H1 (cell line): ENCODE data around the gene INAVA. TPM values are rescaled to one million over a fixed set of nuclear protein-coding genes. Genes with fewer than 3 reads are reported as not detected.

Experiments
- CTCF ChIA-PET: fragments of 300-600 bp; sonication (Branson Sonifier 250); formaldehyde crosslinking; loops from one replicate; lab custom pipeline; 2021; ENCODE audit not compliant: partially characterized antibody; lab: Charles Lee
- POLR2A ChIA-PET: fragments of 300-600 bp; sonication (Branson Sonifier 250); formaldehyde crosslinking; loops from one replicate; lab custom pipeline; 2021; ENCODE audit warnings: inconsistent platforms; ENCODE audit not compliant: partially characterized antibody; lab: Charles Lee
- DNase-seq, 2 experiments: peaks; one replicate each; pipeline versions ENCODE4 v3.0.0 to v3.0.0-alpha.2; 2010 to 2022; ENCODE audit warnings: low spot score in 2 of 2, low read depth in 1 of 2, mixed read lengths in 1 of 2
- FAIRE-seq: peaks from 2 replicates; lab custom pipeline; 2011; peaks lifted over from hg19 to GRCh38; lab: Jason Lieb, UNC
- H2AFZ ChIP-seq: 2 replicates; pipeline ENCODE4 v1.8.1; 2012; ENCODE audit warnings: low read length, inconsistent platforms
- H2AK5ac ChIP-seq: 2 replicates; pipeline ENCODE4 v1.6.1; 2013; ENCODE audit warnings: low read depth, low read length
- H2BK120ac ChIP-seq: replicated peaks from 2 replicates; pipeline ENCODE3; 2013; ENCODE audit warnings: low read depth, low read length, inconsistent platforms
- H2BK12ac ChIP-seq: 2 replicates; pipeline ENCODE4 v1.6.1; 2013; ENCODE audit warnings: low read depth, low read length
- H2BK15ac ChIP-seq: 2 replicates; pipeline ENCODE4 v1.6.1; 2013; ENCODE audit warnings: low read length
- H2BK20ac ChIP-seq: 2 replicates; pipeline ENCODE4 v1.6.1; 2013; ENCODE audit warnings: low read length
- H2BK5ac ChIP-seq: 2 replicates; pipeline ENCODE4 v1.6.1; 2013; ENCODE audit warnings: low read depth, low read length
- H3K14ac ChIP-seq: 2 replicates; pipeline ENCODE4 v1.6.1; 2013; ENCODE audit warnings: inconsistent platforms; ENCODE audit not compliant: insufficient read length
- H3K18ac ChIP-seq: 2 replicates; pipeline ENCODE4 v1.6.1; 2013; ENCODE audit warnings: low read length; ENCODE audit errors: extremely low read depth
- H3K23ac ChIP-seq: 2 replicates; pipeline ENCODE4 v1.6.1; 2013; ENCODE audit warnings: inconsistent platforms; ENCODE audit not compliant: insufficient read length
- H3K23me2 ChIP-seq: 2 replicates; pipeline ENCODE4 v1.6.1; 2013; ENCODE audit warnings: low read depth, low read length
- H3K27ac ChIP-seq: 2 replicates; pipeline ENCODE4 v1.6.1; 2011; ENCODE audit warnings: low read depth, low read length, inconsistent platforms
- H3K27me3 ChIP-seq, 4 experiments: replicated peaks in 1 of 4; 1 replicate in 1 of 4; 2 replicates in 3 of 4; pipeline versions ENCODE4 v1.6.1 to v1.8.1; 2011 to 2013; ENCODE audit warnings: low read length in 3 of 4, mild to moderate bottlenecking in 3 of 4, inconsistent platforms in 2 of 4, mixed read lengths in 2 of 4, moderate library complexity in 1 of 4; ENCODE audit not compliant: control insufficient read depth in 3 of 4, insufficient read depth in 3 of 4; ENCODE audit errors: extremely low read depth in 1 of 4
- H3K36me3 ChIP-seq, 4 experiments: 2 replicates each; pipeline versions ENCODE4 v1.6.1 to v1.8.1; 2011 to 2013; ENCODE audit warnings: mild to moderate bottlenecking in 4 of 4, low read length in 3 of 4, moderate library complexity in 2 of 4, control low read depth in 1 of 4, inconsistent platforms in 1 of 4; ENCODE audit not compliant: insufficient read depth in 4 of 4, control insufficient read depth in 2 of 4
- H3K4ac ChIP-seq: replicated peaks from 2 replicates; pipeline ENCODE3; 2013; ENCODE audit warnings: low read length, low read depth, mixed read lengths, inconsistent platforms; ENCODE audit not compliant: insufficient read length
- H3K4me1 ChIP-seq, 4 experiments: replicated peaks in 1 of 4; 1 replicate in 1 of 4; 2 replicates in 3 of 4; pipeline versions ENCODE4 v1.6.1 to v1.8.1; 2011 to 2013; ENCODE audit warnings: low read length in 3 of 4, inconsistent platforms in 2 of 4, mixed read lengths in 1 of 4; ENCODE audit not compliant: insufficient read depth in 4 of 4, control insufficient read depth in 3 of 4
- H3K4me2 ChIP-seq, 2 experiments: 2 replicates each; pipeline versions ENCODE4 v1.6.1 to v1.8.1; 2011 to 2013; ENCODE audit warnings: low read depth in 2 of 2, low read length in 2 of 2, control low read depth in 1 of 2, inconsistent platforms in 1 of 2, mild to moderate bottlenecking in 1 of 2; ENCODE audit not compliant: insufficient read depth in 1 of 2
- H3K4me3 ChIP-seq, 4 experiments: fragments of 200-600, 300-600 bp in 1 of 4; sonication (generic), shearing (Covaris generic), sonication (Bioruptor Twin) in 1 of 4; 2 replicates each; pipeline versions ENCODE4 v1.5.1 to v1.8.1; 2011 to 2016; ENCODE audit warnings: low read length in 4 of 4, low read depth in 3 of 4, control low read depth in 2 of 4, inconsistent platforms in 2 of 4, mild to moderate bottlenecking in 2 of 4, mixed read lengths in 1 of 4, moderate library complexity in 1 of 4; ENCODE audit not compliant: insufficient read depth in 2 of 4; ENCODE audit errors: extremely low read depth in 1 of 4
- H3K56ac ChIP-seq: replicated peaks from 2 replicates; pipeline ENCODE3; 2013; ENCODE audit warnings: low read depth, mild to moderate bottlenecking, mixed read lengths, low read length, inconsistent platforms; ENCODE audit not compliant: insufficient read length
- H3K79me1 ChIP-seq: 2 replicates; pipeline ENCODE4 v1.6.1; 2013; ENCODE audit warnings: low read depth, low read length, control low read depth
- H3K79me2 ChIP-seq, 2 experiments: 2 replicates each; pipeline versions ENCODE4 v1.6.1 to v1.8.1; 2012 to 2013; ENCODE audit warnings: low read length in 2 of 2, mild to moderate bottlenecking in 2 of 2, inconsistent platforms in 1 of 2; ENCODE audit not compliant: insufficient read depth in 2 of 2, control insufficient read depth in 1 of 2
- H3K9ac ChIP-seq, 4 experiments: replicated peaks in 1 of 4; 1 replicate in 1 of 4; 2 replicates in 3 of 4; pipeline versions ENCODE4 v1.6.1 to v1.8.1; 2011 to 2013; ENCODE audit warnings: low read depth in 3 of 4, low read length in 3 of 4, control low read depth in 2 of 4, mild to moderate bottlenecking in 2 of 4, moderate library complexity in 2 of 4, inconsistent platforms in 1 of 4; ENCODE audit errors: extremely low read depth in 1 of 4
- H3K9me3 ChIP-seq, 2 experiments: 2 replicates each; pipeline versions ENCODE4 v1.6.1 to v1.8.1; 2012 to 2013; ENCODE audit warnings: mild to moderate bottlenecking in 2 of 2, moderate library complexity in 2 of 2, control low read depth in 1 of 2, inconsistent platforms in 1 of 2, low read depth in 1 of 2, low read length in 1 of 2, mixed read lengths in 1 of 2; ENCODE audit not compliant: insufficient read depth in 2 of 2
- H4K20me1 ChIP-seq, 2 experiments: replicated peaks in 1 of 2; 2 replicates each; pipeline versions ENCODE3 to v1.8.1; 2011 to 2013; ENCODE audit warnings: inconsistent platforms in 2 of 2, low read length in 2 of 2, mild to moderate bottlenecking in 1 of 2; ENCODE audit not compliant: insufficient read depth in 2 of 2, control insufficient read depth in 1 of 2
- H4K5ac ChIP-seq: 2 replicates; pipeline ENCODE4 v1.6.1; 2013; ENCODE audit warnings: low read length, low read depth, mixed read lengths, inconsistent platforms; ENCODE audit not compliant: insufficient read length
- H4K8ac ChIP-seq: 2 replicates; pipeline ENCODE4 v1.8.0; 2013; ENCODE audit warnings: mild to moderate bottlenecking, moderate library complexity, low read length, inconsistent platforms; ENCODE audit not compliant: insufficient read depth; ENCODE audit errors: extremely low read depth
- H4K91ac ChIP-seq: replicated peaks from 2 replicates; pipeline ENCODE3; 2013; ENCODE audit warnings: low read length, mixed read lengths, inconsistent platforms; ENCODE audit not compliant: insufficient read length
- BCL11A ChIP-seq, 2 experiments: IDR thresholded peaks; one replicate each; pipeline ENCODE4 v1.6.1; 2011; ENCODE audit warnings: low read depth in 2 of 2, low read length in 2 of 2, mild to moderate bottlenecking in 2 of 2
- CEBPB ChIP-seq: IDR thresholded peaks from 2 replicates; pipeline ENCODE4 v1.6.1; 2012; ENCODE audit warnings: low read depth, low read length
- JUN ChIP-seq: IDR thresholded peaks from 2 replicates; pipeline ENCODE4 v1.6.1; 2011; ENCODE audit warnings: low read depth, mild to moderate bottlenecking, improper control_type of control experiment, low read length
- KDM4A ChIP-seq: IDR thresholded peaks from one replicate; pipeline ENCODE4 v1.7.1; 2012; ENCODE audit warnings: low read depth, mild to moderate bottlenecking, moderate library complexity, low read length, inconsistent platforms; ENCODE audit not compliant: severe bottlenecking
- MAFK ChIP-seq: IDR thresholded peaks from 2 replicates; pipeline ENCODE4 v1.6.1; 2012; ENCODE audit warnings: low read depth, mild to moderate bottlenecking, improper control_type of control experiment, low read length
- NANOG ChIP-seq: IDR thresholded peaks from 2 replicates; pipeline ENCODE4 v1.6.1; 2011; ENCODE audit warnings: low read length, low read depth, mild to moderate bottlenecking, inconsistent platforms; ENCODE audit not compliant: insufficient read depth, poor library complexity, severe bottlenecking
- RNF2 ChIP-seq: fragments of 200-900, 300-1000 bp; sonication (generic); IDR thresholded peaks from 2 replicates; pipeline ENCODE4 v1.7.1; 2016; ENCODE audit warnings: borderline replicate concordance, low read depth, mild to moderate bottlenecking, antibody characterized with exemption, low read length; ENCODE audit not compliant: poor library complexity, severe bottlenecking; ENCODE audit errors: missing control alignments
- SAP30 ChIP-seq: fragments of 300-600 bp; sonication (generic); IDR thresholded peaks from 2 replicates; pipeline ENCODE4 v1.7.1; 2012; ENCODE audit warnings: low read length, moderate library complexity, mild to moderate bottlenecking, inconsistent platforms; ENCODE audit not compliant: insufficient read depth, insufficient replicate concordance
- SIX5 ChIP-seq: IDR thresholded peaks from 2 replicates; pipeline ENCODE4 v1.6.1; 2011; ENCODE audit warnings: mild to moderate bottlenecking, low read depth, low read length
- TAF7 ChIP-seq: optimal IDR thresholded peaks from 2 replicates; pipeline ENCODE3; 2011; ENCODE audit warnings: low read depth, mild to moderate bottlenecking, inconsistent platforms, low read length, moderate library complexity, borderline replicate concordance
- TCF12 ChIP-seq: IDR thresholded peaks from 2 replicates; pipeline ENCODE4 v1.6.1; 2011; ENCODE audit warnings: low read depth, mild to moderate bottlenecking, low read length
- ZNF274 ChIP-seq: IDR thresholded peaks from 2 replicates; pipeline ENCODE4 v1.7.0; 2012; ENCODE audit warnings: low read length, borderline replicate concordance; ENCODE audit errors: extremely low read depth
- WGBS, 2 experiments: shearing (Covaris generic) in 1 of 2; methylation state at CpG; one replicate each; pipeline versions ENCODE4 v1.1.6 to v1.1.7; 2013 to 2015; ENCODE audit warnings: low lambda C conversion rate in 2 of 2, mixed read lengths in 2 of 2, inconsistent platforms in 1 of 2, low coverage in 1 of 2, missing lambda C conversion rate in 1 of 2; ENCODE audit not compliant: insufficient replicate concordance in 2 of 2, insufficient coverage in 1 of 2, insufficient read length in 1 of 2; ENCODE audit errors: extremely low coverage in 1 of 2, missing lambda C conversion rate in 1 of 2; 5-methylcytosine and 5-hydroxymethylcytosine counted together
- polyA plus RNA-seq, 7 experiments: library from polyadenylated mRNA; depleted of rRNA in 3 of 7; stranded (reverse) in 5 of 7; unstranded in 2 of 7; fragments of >200 nt in 5 of 7; fragments of 200-250 nt in 2 of 7; gene quantifications; 1 replicate in 5 of 7; 2 replicates in 1 of 7; 4 replicates in 1 of 7; pipeline versions ENCODE4 v1.2.1 to v1.2.3, GENCODE V29; 2011 to 2013; ENCODE audit warnings: missing spikeins in 2 of 7, mixed read lengths in 2 of 7
- total RNA-seq: library from RNA; stranded (reverse); fragmentation: NEBNext Ultra II Directional; extraction: Animal tissue kit (Norgen Biotek cat#: 25700); gene quantifications from 2 replicates; pipeline ENCODE4 v1.2.1, GENCODE V29; 2021
- TF ChIP-seq, protein P1 (sequence below): IDR thresholded peaks from 2 replicates; pipeline ENCODE4 v1.6.1; 2011; ENCODE audit warnings: low read depth, mild to moderate bottlenecking, low read length; ENCODE audit not compliant: insufficient read depth

Gene INAVA
- total and polyA plus RNA-seq, 2 of the 8 experiments (the other 6 are each of a cell fraction or from before 2014, with no cell fraction given) = 46.8 to 49.3 TPM

DNA sequence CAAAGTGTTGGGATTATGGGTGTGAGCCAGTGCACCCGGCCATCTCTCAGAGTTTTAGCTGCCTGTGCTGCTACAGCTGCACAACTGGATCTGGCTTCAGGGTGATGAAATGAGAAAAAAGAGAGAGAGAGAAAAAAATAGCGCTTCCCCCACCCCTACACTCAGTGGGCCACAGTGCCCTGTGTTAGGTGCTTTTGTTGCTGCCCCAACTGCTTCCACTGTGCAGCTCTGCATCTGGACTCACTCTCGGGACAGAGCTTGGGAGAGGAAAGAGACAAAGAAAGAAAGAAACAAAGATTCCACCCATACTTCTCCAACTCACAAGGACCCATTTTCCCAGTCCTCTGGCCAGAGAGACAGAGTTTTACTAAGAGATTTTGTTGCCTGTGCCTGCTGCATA, 50.4 kb downstream of the INAVA start:
- Histone ChIP-seq H3K56ac (no peak overlapping the region), H2AFZ (no peak overlapping the region), H2AK5ac (no peak overlapping the region), H3K18ac (no peak overlapping the region), H2BK20ac (no peak overlapping the region), H2BK15ac (no peak overlapping the region), H3K4me1 (no peaks in the 10 kb centered on the region), H3K36me3 (no peaks in the 10 kb centered on the region), H3K4ac (no peak overlapping the region), H3K27me3 (no peaks in the 10 kb centered on the region), H4K20me1 (no peaks in the 10 kb centered on the region), H3K9ac (no peak overlapping the region), H4K91ac (no peak overlapping the region), H3K23me2 (no peaks in the 10 kb centered on the region), H2BK120ac (no peak overlapping the region), H3K4me2 (no peak overlapping the region), H3K14ac (no peak overlapping the region), H3K23ac (no peak overlapping the region), H3K4me3 (no peak overlapping the region), H2BK5ac (no peak overlapping the region), H2BK12ac (no peak overlapping the region), H4K5ac (no peak overlapping the region), H3K27ac (no peak overlapping the region), H3K9me3 (peaks cover 4 to 6% of the 10 kb centered on the region in 2 experiments; a peak in 2 of 4 replicates), H3K79me2 (no peaks in the 10 kb centered on the region), H3K79me1 (no peaks in the 10 kb centered on the region), H4K8ac (no peak overlapping the region)
- ChIA-PET POLR2A (interaction anchor here (0.6 kb wide), 1 partner anchor 41 kb away, joined by 3 read pairs; no protein-coding TSS in a partner anchor), CTCF (interaction anchor here (0.9 to 2.7 kb wide), 3 partner anchors 26 to 45 kb away, joined by 3 to 8 read pairs (median 4); no protein-coding TSS in a partner anchor)
- TF ChIP-seq CEBPB (no peak), RNF2 (no peak), JUN (no peak), MAFK (no peak), NANOG (no peak), SIX5 (no peak), TAF7 (no peak), KDM4A (no peak), SAP30 (no peak), TCF12 (no peak), ZNF274 (no peak), BCL11A (IDR thresholded peaks at IDR 0.05; ENCODE audit: low read depth in 2 of 2, low read length in 2 of 2) (no peak)
- TF ChIP-seq, protein P1, sequence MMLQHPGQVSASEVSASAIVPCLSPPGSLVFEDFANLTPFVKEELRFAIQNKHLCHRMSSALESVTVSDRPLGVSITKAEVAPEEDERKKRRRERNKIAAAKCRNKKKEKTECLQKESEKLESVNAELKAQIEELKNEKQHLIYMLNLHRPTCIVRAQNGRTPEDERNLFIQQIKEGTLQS = no peak
- WGBS, 2 experiments = 85% methylated on average over 3 of the region's 3 CpGs; no CpG with 5 or more reads in 1 of the 2 experiments
- DNase-seq (no peak), FAIRE-seq (no peak)
